Activated naive CD8-positive, alpha-beta T cell treated with anti-CD3 and anti-CD28 coated beads, Interleukin-2, amount 10 ng/mL, durations not matched to agents 7 days and 5 days (primary cell): ENCODE results near the gene PKN2. TPM values are rescaled to one million over a fixed set of nuclear protein-coding genes. Genes with fewer than 3 reads are reported as not detected.
"Not testable (repeated sequence)": the region's sequence is repeated elsewhere in the genome, so short reads cannot be mapped to it uniquely, and the experiment has no call there.

Experiments
- ATAC-seq: fragments of 150-1000 bp; cut with Tn5 transposase; one replicate; pipeline ENCODE4 v1.10.0; 2021; ENCODE audit warnings: low read depth, moderate library complexity
- POLR2A ChIA-PET: fragments of 350-600 bp; sonication (Branson Sonifier 250); formaldehyde crosslinking; loops from one replicate; lab custom pipeline; 2021; ENCODE audit warnings: antibody characterized with exemption; lab: Charles Lee
- DNase-seq: peaks from one replicate; pipeline ENCODE4 v3.0.0; 2021
- H3K27ac Mint-ChIP-seq: one replicate; pipeline ENCODE4 v1.8.0; 2022; ENCODE audit warnings: mild to moderate bottlenecking, mixed read lengths
- H3K27me3 Mint-ChIP-seq: one replicate; pipeline ENCODE4 v1.8.0; 2022; ENCODE audit warnings: mild to moderate bottlenecking, moderate library complexity, mixed read lengths
- H3K36me3 Mint-ChIP-seq: one replicate; pipeline ENCODE4 v1.8.0; 2021; ENCODE audit warnings: mild to moderate bottlenecking, mixed read lengths
- H3K4me1 Mint-ChIP-seq: one replicate; pipeline ENCODE4 v1.8.0; 2021; ENCODE audit warnings: mixed read lengths
- H3K4me3 Mint-ChIP-seq: one replicate; pipeline ENCODE4 v1.8.0; 2022; ENCODE audit warnings: mild to moderate bottlenecking, moderate library complexity, mixed read lengths
- H3K9me3 Mint-ChIP-seq: one replicate; pipeline ENCODE4 v1.8.0; 2021; ENCODE audit warnings: mixed read lengths
- total RNA-seq, 2 experiments: library from RNA; stranded (reverse); gene quantifications; one replicate each; pipeline ENCODE4 v1.2.3, GENCODE V29; 2021

Gene PKN2
- total RNA-seq, 2 experiments from 2014 or later, result 32.4 to 36.7 TPM

DNA sequence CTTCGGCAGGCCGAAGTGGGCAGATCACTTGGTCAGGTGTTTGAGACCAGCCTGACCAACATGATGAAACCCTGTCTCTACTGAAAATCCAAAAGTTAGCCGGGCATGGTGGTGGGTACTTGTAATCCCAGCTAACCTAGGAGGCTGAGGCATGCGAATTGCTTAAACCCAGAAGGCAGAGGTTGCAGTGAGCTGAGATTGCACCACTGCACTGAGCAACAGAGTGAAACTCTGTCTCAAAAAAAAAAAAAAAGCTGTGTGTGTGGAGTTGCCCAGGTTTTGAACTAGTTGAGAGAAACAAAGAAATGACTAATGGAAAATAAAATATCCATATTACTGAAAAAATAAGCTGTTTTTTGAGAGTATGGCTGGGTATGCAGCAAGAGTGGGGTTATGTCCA lies 107.1 kb downstream of the PKN2 start:
- POLR2A ChIA-PET, result no interaction called here
- no peaks in the 10 kb centered on the region for H3K27me3 Mint-ChIP-seq
- H3K27ac Mint-ChIP-seq, result no peak overlapping the region
- DNase-seq, result no peak
- no peak overlapping the region for H3K4me3 Mint-ChIP-seq
- ATAC-seq, result no peak
- no peaks in the 10 kb centered on the region for H3K9me3 Mint-ChIP-seq
- peaks cover 19% of the 10 kb centered on the region for H3K36me3 Mint-ChIP-seq
- H3K4me1 Mint-ChIP-seq, result peaks cover 8% of the 10 kb centered on the region

DNA sequence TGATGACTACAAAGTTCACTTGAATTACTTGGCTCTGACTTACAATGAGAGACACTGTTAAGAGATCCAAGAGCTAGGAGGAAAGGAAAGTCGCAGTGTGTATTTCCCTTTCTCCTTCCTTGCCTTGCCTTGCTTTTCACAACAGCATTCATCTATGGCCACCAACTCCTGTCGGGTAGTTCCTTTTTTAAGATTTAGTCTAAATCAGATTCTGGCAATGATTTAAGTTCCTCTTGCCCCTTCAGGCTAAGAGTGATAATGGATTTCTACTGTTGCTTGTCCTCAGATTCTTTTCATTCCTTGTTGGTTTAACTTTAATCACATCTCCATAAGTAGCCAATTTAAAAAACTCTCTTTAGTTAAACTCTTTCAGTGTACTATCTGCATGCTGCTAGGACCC lies 115.4 kb downstream of the PKN2 start:
- DNase-seq (no peak), ATAC-seq (no peak)
- POLR2A ChIA-PET, result no interaction called here
- H3K9me3 Mint-ChIP-seq, result peaks cover 5% of the 10 kb centered on the region
- H3K4me1 Mint-ChIP-seq, result peaks cover 15% of the 10 kb centered on the region
- no peak overlapping the region for H3K4me3 Mint-ChIP-seq
- no peak overlapping the region for H3K27ac Mint-ChIP-seq
- H3K27me3 Mint-ChIP-seq, result no peaks in the 10 kb centered on the region
- H3K36me3 Mint-ChIP-seq, result peaks cover 47% of the 10 kb centered on the region

DNA sequence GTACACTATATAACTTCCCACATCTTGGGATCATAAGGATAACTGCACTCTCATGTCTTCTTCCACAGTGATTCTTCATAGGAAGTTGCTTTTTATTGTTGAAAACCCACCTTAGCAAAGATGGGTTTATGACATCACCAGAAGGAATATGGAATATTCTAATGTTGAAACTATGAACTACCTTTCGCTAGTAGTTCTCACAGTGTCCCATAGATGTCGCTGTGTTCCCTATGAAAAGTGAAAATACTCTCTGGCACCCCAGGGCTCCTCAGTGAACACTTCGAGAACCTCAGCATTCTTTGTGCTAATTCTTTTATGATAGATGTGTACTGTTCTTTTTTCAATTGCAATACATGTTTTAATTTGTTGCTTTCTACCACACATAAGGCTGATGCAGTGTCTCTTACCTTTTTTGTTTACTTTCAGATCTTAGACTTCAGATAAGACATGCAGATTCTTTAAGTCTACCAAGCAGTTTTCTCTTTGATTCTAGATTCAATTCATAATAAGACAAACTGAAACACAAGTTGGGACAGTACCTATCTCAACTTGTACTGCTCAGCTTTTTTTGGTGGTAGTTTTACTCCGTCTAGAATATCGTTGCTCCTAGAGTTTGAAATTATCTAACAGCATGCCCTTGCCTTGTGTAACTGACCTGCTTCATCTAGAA lies 116.4 kb downstream of the PKN2 start:
- Mint-ChIP-seq H3K4me3 (no peak overlapping the region), H3K9me3 (peaks cover 5% of the 10 kb centered on the region), H3K27ac (peak overlapping the region; percentile 36), H3K27me3 (no peaks in the 10 kb centered on the region), H3K4me1 (peaks cover 8% of the 10 kb centered on the region), H3K36me3 (peaks cover 43% of the 10 kb centered on the region)
- DNase-seq, result no peak
- POLR2A ChIA-PET, result no interaction called here
- peak; percentile 63 for ATAC-seq

- H3K4me1 Mint-ChIP-seq, result peaks cover 8% of the 10 kb centered on the region
- H3K36me3 Mint-ChIP-seq, result peaks cover 48% of the 10 kb centered on the region
- peak overlapping the region; percentile 77 for H3K27ac Mint-ChIP-seq
- no peak for DNase-seq
- no peaks in the 10 kb centered on the region for H3K27me3 Mint-ChIP-seq
- no peak for ATAC-seq
- H3K9me3 Mint-ChIP-seq, result peaks cover 5% of the 10 kb centered on the region
- POLR2A ChIA-PET, result no interaction called here
- no peak overlapping the region for H3K4me3 Mint-ChIP-seq
Observed at GRCh38 chr1:88801575-88802208, 117.6 kb downstream of the PKN2 start.

- H3K27ac Mint-ChIP-seq, result peak overlapping the region; percentile 66
Observed at GRCh38 chr1:88802404-88802803, 118.3 kb downstream of the PKN2 start.

GRCh38 chr1:88802950-88803349 lies 118.9 kb downstream of the PKN2 start:
- DNase-seq (no peak), ATAC-seq (no peak)
- Mint-ChIP-seq H3K4me1 (peaks cover 8% of the 10 kb centered on the region), H3K27me3 (no peaks in the 10 kb centered on the region), H3K4me3 (no peak overlapping the region), H3K9me3 (peaks cover 5% of the 10 kb centered on the region), H3K36me3 (peaks cover 44% of the 10 kb centered on the region), H3K27ac (no peak overlapping the region)
- POLR2A ChIA-PET, result no interaction called here

More at GRCh38 chr1:88802404-88802803, 118.3 kb downstream of the PKN2 start:
- DNase-seq, result no peak
- no peak for ATAC-seq
- H3K36me3 Mint-ChIP-seq, result peaks cover 47% of the 10 kb centered on the region
- POLR2A ChIA-PET, result no interaction called here
- no peak overlapping the region for H3K4me3 Mint-ChIP-seq
- peaks cover 8% of the 10 kb centered on the region for H3K4me1 Mint-ChIP-seq
- H3K9me3 Mint-ChIP-seq, result peaks cover 5% of the 10 kb centered on the region
- no peaks in the 10 kb centered on the region for H3K27me3 Mint-ChIP-seq

DNA sequence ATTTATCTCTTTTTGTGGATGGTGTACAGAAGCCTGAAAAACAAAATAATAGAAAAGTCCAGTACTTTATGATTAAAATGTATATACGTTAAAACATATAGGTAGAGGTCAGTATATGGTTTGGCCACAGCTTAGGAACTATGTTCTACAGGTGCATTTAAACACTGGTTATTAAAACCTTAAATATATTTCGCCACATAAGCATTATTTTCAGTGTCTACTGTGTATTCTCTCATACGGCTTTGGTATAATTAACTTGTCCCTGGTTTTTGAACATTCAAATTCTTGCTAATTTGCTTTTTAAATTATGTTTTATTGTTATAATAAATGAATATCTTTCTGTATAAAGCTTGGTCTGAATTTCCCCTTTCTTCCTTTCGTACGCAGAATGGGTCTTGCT lies 119.4 kb downstream of the PKN2 start:
- Mint-ChIP-seq H3K27ac (no peak overlapping the region), H3K27me3 (no peaks in the 10 kb centered on the region), H3K4me1 (peaks cover 8% of the 10 kb centered on the region), H3K9me3 (peaks cover 5% of the 10 kb centered on the region), H3K36me3 (peaks cover 43% of the 10 kb centered on the region), H3K4me3 (no peak overlapping the region)
- DNase-seq (no peak), ATAC-seq (no peak)
- POLR2A ChIA-PET, result no interaction called here

GRCh38 chr1:88812366-88812765 lies 128.3 kb downstream of the PKN2 start:
- Mint-ChIP-seq H3K36me3 (peaks cover 24% of the 10 kb centered on the region), H3K4me1 (peaks cover 4% of the 10 kb centered on the region), H3K4me3 (no peak overlapping the region), H3K27me3 (no peaks in the 10 kb centered on the region), H3K9me3 (no peaks in the 10 kb centered on the region), H3K27ac (no peak overlapping the region)
- no peak for ATAC-seq
- DNase-seq, result no peak
- POLR2A ChIA-PET, result no interaction called here

GRCh38 chr1:88813471-88813870 lies 129.4 kb downstream of the PKN2 start:
- DNase-seq, result no peak
- H3K27me3 Mint-ChIP-seq, result no peaks in the 10 kb centered on the region
- peaks cover 4% of the 10 kb centered on the region for H3K4me1 Mint-ChIP-seq
- H3K27ac Mint-ChIP-seq, result no peak overlapping the region
- ATAC-seq, result no peak
- no peak overlapping the region for H3K4me3 Mint-ChIP-seq
- H3K36me3 Mint-ChIP-seq, result peaks cover 32% of the 10 kb centered on the region
- POLR2A ChIA-PET, result no interaction called here
- H3K9me3 Mint-ChIP-seq, result no peaks in the 10 kb centered on the region

- H3K36me3 Mint-ChIP-seq, result peaks cover 30% of the 10 kb centered on the region
- H3K27me3 Mint-ChIP-seq, POLR2A ChIA-PET, H3K4me1 Mint-ChIP-seq, ATAC-seq, H3K4me3 Mint-ChIP-seq, H3K27ac Mint-ChIP-seq, DNase-seq, H3K9me3 Mint-ChIP-seq: not testable (repeated sequence)
Observed at GRCh38 chr1:88819642-88820041, 135.6 kb downstream of the PKN2 start.

- Mint-ChIP-seq H3K36me3 (peaks cover 14% of the 10 kb centered on the region), H3K27me3 (no peaks in the 10 kb centered on the region), H3K4me1 (no peaks in the 10 kb centered on the region), H3K4me3 (no peak overlapping the region), H3K9me3 (no peaks in the 10 kb centered on the region), H3K27ac (no peak overlapping the region)
- POLR2A ChIA-PET, result no interaction called here
- ATAC-seq (no peak), DNase-seq (no peak)
Observed at GRCh38 chr1:88825721-88826120, 141.6 kb downstream of the PKN2 start.

DNA sequence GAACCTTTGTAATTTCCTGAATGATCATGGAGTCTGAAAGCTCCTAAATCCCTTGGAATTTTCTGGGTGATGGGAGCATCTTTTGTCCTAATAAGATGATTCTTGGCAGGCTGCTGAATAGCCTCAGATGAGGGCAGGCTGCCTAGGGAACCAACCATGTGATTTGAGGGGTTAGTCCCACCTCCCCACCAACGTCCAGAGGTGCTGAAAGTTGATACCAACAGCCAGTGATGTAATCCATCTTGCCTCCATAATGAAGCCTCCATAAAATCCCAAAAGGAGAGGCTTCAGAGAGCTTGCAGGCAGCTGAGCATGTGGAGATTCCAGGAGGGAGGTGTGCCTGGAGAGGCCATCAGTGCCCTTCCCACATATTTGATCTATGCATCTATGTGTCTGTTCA lies 163.6 kb downstream of the PKN2 start:
- no peak overlapping the region for H3K27ac Mint-ChIP-seq
- no peaks in the 10 kb centered on the region for H3K4me1 Mint-ChIP-seq
- peaks cover 11% of the 10 kb centered on the region for H3K36me3 Mint-ChIP-seq
- no peaks in the 10 kb centered on the region for H3K9me3 Mint-ChIP-seq
- H3K4me3 Mint-ChIP-seq, result no peak overlapping the region
- DNase-seq, result no peak
- POLR2A ChIA-PET, result no interaction called here
- no peaks in the 10 kb centered on the region for H3K27me3 Mint-ChIP-seq
- ATAC-seq, result no peak

- H3K4me3 Mint-ChIP-seq, result no peak overlapping the region
- H3K4me1 Mint-ChIP-seq, result peaks cover 1% of the 10 kb centered on the region
- H3K36me3 Mint-ChIP-seq, result peaks cover 23% of the 10 kb centered on the region
- no peak overlapping the region for H3K27ac Mint-ChIP-seq
- no peaks in the 10 kb centered on the region for H3K9me3 Mint-ChIP-seq
- H3K27me3 Mint-ChIP-seq, result no peaks in the 10 kb centered on the region
- POLR2A ChIA-PET, result interaction anchor here (0.7 kb wide), 1 partner anchor 141 kb away, joined by 3 read pairs; no protein-coding TSS in a partner anchor
- ATAC-seq (no peak), DNase-seq (no peak)
Observed at GRCh38 chr1:88851303-88852063, 167.4 kb downstream of the PKN2 start.
